DMS79 (cell line): ENCODE data around the gene PSENEN.
A peak's percentile ranks its signal among the peaks of the same experiment; 100 is the strongest.
"Not testable (repeated sequence)": the region's sequence is repeated elsewhere in the genome, so short reads cannot be mapped to it uniquely, and the experiment has no call there.

ENCODE experiments used
- DNase-seq: peaks from one replicate; lab custom pipeline; 2025; lab: John Stamatoyannopoulos, UW

PSENEN gene

DNA sequence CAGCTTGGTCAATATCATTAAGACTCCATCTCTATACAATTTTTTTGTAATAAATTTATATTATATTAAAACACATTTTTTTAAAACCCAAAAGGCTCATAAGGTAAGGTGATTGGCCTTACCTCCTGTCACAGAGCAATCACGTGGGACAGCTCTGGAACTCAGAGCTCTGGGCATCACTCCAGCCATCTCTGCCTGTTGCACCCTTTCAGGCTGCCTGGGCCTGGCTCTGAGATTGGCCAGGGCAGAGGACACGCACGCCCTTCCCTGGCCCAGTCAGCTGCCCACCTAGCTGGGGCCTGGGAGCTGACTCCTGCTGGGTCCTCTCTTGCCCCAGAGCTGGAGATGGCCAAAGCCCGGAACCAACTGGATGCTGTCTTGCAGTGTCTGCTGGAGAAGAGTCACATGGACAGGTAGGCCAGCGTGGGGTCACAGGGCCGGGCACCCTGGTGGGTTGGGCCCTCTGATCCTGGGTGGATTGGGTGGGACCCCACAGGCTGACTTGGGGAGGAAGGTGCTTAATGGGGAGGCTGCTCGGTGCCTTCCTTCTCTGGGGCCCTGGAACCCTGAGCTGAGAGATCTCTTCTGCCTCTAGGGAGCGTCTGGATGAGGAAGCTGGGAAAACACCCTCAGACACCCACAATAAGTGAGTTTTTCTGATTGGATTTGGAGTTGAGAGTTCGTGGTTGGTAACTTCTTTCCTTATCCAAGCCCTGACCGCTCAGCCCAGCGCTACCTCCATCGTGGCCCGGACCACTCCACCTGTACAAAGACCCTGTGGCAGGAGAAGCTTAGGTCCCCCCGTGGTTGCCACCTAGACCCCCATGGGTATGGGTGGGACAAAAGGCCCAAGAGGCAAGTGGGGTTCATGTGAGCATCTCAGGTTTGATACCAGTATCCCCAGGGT is 6.6 kb downstream of the PSENEN start:
- no peak for DNase-seq

DNA sequence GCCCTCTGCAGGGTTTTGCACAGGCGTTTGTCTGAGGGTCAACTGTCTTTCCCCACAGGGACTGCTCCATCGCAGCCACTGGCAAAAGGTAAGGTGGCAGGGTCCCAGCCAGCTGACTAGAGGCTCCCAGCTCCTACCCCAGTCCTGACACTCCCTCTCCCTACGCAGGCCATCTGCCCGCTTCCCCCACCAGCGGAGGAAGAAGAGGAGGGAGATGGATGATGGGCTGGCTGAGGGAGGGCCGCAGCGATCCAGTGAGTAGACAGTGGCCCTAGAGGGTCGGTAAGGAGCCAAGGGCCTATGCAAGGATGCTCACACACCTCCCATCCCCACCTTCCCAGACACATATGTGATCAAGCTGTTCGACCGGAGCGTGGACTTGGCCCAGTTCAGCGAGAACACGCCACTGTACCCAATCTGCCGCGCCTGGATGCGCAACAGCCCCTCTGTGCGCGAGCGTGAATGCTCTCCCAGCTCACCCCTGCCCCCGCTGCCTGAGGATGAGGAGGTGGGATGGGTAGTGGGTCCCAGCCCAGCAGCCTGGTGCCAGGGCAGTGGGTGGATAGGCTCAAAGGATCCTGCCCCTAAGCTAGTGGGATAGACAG is 7.4 kb downstream of the PSENEN start:
- no peak for DNase-seq

DNA sequence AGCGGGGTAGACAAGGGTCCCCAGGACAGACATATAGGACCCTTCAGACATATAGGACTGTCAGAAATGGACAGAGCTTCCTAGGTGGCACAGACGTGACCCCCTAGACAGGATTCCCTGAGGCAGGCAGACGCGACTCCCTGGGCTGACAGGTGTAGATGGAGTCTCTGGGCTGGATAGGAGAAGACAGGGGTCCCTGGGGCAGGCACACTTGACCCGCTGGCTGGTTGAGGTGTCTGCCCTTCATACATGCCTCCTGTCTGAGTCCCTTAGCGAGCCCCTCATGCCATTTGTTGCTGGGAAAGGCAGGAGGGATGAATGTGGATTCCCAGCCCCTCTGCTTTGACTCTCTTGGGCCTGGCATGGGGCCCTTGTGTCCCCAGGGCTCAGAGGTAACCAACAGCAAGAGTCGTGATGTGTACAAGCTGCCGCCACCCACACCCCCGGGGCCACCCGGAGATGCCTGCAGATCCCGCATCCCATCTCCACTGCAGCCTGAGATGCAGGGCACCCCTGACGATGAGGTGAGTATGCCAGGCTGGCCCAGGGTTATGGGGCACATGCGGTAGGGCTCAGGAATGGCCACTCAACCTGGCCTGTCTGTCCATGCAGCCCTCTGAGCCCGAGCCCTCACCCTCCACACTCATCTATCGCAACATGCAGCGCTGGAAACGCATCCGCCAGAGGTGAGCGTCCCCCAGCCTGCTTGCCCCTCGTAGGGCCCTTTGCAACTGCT is 8.4 kb downstream of the PSENEN start:
- no peak for DNase-seq

DNA sequence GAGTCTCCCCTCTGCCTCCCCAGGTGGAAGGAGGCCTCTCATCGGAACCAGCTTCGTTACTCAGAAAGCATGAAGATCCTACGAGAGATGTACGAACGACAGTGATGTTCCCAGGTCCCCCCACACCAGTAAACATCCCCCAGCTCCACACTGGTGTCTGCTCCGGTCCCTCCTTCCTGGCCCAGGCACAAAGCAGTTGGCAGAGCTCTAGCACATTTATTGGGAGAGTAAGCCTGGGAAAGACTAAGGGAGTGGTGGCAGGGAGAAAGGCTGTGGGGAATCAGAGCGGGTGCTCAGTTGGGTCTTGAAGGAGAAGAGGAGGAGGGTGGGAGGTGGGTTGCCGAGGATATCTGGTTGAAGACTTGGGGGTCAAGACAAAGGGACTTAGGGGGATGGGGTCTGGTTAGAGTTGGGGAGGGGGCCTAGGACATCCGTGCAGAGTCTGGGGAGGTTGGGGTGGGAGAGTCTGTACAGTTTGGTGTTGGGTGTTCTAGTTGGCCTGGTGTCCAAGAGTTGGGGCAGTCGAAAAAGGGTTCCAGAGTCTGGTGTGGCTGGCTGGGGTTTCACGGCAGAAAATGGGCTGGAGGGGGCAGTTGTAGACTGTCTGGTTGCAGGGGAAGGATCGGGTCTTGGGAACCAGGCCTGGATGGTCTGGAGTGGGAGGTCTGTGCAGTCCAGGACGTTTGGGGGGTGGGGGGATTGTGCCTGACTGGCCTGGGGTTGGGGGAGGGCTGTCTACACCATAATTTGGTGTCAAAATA is 9.1 kb downstream of the PSENEN start:
- no peak for DNase-seq

DNA sequence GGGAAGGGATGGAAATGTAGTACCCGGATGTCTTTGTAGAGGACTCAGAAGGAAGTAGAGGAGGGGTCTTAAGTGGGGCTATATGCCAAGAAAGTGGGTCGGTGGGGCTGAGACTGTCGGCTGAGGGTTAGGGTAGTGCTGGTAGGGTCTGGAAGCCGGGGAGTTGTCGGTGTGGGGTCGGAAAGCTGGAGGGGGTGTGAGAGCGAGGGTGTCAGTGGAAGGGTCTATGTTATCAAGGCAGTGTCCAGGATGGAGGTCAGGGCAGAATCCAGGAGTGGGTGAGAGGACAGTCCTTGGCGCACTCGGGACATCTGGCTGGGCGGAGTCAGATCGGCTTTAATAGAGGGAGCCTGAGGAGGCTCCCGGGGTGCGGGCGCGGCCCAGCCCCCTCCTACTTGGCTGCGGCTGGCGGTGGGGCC is 9.7 kb downstream of the PSENEN start:
- no peak for DNase-seq

DNA sequence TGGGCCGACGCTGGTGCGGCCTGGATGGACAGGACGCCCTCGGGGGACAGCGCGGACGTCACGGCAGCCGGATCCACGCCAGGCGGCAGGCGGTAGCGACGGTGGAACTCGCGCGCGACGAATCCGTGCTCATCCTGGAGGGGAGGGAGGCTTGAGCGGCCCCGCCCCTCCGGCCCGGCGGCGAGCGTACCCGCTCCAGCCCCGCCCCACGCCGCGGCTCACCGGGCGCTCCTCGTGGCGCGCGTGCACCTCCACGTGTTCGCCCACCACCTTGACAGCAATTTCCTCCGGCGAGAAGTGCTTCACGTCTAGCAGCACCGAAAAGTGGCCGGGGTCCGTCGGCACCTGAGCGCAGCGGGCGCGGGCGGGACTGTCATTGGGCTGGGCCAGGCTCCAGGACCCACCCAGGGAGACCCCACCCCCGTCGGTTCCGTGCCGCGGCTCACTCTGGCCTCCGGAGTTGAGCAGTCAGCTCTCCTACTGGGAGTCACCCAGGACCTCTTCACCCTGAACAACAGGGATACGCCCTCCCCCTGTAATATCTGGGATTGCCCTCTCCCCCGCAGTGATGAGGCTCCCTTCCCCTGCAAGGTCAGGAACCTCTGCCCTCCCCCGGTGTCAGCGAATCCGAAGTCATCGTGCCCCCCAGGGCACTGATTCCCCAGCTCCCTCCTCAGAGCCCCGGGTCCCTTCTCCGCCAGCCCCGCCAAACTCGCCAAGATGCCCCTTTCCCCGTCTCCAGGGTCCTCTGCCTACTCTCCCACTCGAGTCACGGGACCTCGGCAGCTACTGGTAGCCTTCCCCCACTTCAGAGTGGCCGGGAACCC is 10.3 kb downstream of the PSENEN start:
- no peak for DNase-seq

DNA sequence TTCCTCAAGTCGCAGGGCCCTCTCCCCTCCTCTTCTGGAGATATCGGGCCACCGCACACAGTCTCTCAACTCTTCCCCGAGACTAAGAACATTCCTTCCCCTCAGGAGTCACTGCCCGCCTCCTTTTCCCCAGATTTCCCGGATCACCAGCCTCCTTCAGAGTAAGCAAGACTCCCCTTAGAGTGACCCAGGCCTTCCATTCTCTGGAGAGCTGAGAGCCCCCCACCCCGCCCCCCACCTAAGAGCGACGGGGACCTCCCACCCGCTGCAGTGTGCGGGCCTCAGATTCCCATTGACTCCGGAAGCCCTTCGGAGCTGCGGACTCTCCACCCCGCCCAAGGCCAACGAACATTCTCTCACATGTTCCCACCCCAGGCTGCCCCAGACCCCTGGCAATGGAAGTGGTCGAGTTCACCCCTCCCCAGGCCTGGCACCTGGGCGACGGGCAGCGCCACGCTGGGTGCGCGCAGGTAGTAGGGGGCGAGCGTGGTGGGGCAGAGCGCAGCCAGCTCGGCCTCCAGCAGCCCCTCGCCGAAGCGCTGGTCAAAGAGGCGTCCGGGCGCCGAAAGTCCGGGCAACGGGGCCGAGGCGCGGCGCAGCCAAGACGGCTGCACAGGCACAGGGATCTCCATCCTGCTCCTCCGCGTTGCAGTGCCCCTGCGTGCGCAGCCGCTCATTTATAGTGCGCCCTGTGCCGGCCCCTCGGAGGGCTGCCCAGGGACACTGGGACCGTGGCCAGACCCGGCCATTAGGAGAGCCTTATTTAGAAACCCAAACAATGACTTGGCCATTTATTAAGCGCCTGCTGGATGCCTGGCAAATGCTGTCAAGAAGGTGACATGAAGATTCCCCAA is 11.2 kb downstream of the PSENEN start, which contains the start of gene HSPB6:
Gene HSPB6 (minus strand): TSS at position 653 of the 854 bp plus-strand sequence. CDS start 21 bp downstream, at position 632.
- no peak for DNase-seq

DNA sequence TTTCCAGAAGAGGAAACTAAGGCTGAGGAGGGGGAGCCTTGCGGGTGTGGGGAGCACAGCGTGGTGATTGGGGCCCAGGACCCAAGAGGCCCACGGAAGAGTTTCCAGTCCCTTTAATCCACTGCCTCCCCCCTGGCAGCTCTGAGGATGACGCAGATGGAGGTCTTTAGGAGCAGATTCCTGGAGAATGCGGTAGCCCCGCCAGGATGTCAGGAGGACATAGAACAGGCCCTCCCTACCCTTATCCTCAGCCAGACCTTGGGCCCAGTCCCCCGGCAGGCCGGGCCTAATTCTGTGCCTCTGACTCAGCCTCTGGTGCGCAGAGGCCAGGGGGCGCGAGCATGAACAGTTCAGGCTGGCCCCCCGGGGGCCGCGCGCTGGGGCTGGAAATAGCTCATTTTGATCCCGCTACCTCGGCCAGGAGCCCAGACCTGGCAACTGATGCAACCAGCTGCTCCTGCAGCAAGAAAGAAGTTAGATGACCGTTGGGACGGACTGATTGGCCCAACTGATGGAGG is 11.8 kb downstream of the PSENEN start:
- no peak for DNase-seq

DNA sequence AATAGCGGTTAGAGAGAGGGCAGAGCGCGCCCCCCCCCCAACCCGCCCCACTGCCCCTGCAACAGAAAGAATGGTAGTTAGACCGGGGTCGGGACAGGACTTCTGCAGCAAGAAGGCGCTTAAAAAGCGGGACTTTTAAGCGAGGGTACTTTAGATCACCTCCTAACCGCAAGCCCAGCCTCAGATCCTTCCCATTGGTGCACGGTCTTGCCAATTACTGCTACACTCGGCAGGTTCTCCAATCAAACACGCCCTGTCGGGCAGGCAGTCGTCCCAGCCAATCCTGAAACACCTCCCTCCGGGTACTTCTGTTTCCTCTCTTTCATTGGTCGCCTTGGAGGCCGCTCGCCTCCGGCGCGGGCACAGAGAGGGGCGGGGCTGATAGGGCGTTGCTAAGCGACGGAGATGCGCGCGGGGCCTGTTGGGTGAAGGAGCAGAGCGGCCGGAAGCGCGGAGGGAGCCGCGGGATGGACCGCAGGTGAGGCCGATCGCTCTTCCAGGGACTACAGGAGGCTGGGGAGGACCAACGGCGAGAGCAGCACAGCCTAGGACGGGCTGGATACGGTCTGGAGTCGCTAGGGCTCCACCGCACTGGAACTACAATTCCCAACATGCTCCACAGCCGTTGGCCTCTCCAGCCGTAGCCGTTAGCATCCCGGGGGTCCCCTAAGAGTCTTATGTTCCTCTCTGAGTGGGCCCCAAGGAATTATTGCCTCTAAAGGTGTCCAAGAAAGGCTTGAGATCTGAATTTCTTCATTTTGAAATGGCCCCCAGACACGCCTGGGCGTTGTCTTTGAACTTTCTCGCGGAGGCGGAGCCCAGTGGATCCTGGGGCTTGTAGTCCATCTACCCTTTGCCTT is 12.5 kb downstream of the PSENEN start, which contains the start of gene PROSER3:
Gene PROSER3 (plus strand): TSS at position 428 of the 860 bp plus-strand sequence. CDS start 40 bp downstream, at position 468.
- peak; percentile 99 for DNase-seq

DNA sequence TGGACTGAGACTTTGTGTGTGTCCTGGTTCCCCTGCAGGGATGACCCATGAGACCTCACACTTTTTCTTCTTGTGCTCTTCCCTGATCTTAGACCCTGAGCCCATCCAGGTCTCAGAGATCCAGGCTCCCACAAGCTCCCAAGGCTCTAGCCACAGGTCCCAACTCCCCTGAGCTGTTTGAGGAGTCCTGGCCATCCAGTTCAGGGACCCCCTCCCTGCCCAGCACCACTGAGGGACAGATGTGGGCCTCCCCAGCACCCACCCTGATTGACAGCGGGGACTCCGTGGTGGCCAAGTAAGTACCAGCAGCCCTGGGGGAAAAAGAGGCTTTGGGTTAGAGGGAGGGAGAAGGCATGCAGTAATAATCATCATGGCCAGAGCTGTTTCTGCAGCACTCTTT is 14.2 kb downstream of the PSENEN start:
- no peak for DNase-seq

DNA sequence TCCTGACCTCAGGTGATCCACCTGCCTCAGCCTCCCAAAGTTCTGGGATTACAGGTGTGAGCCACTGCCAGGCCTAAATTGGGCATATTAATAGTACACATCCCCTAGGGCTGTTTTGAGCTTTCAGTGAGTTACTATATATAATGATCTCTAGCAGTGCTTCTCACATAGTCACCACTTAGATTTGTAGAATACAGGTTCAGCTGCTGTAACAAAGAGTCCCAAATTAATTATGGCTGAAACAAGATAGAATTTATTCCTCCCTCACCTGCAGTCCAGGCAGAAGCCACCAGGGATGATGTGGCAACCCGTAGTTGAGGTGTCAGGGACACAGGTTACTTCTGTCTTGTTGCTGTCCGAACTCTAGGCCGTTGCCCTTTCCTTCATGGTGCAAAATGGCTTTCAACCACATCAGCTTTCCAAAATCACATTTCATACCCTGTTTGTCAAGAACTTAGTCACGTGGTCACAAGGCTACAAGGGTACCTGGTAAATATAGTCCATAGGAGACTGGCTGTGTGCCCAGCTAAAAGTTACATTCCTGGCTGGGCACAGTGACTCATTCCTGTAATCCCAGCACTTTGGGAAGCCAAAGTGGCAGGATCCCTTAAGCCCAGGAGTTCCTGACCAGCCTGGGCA is 15.4 kb downstream of the PSENEN start:
- no peak for DNase-seq

DNA sequence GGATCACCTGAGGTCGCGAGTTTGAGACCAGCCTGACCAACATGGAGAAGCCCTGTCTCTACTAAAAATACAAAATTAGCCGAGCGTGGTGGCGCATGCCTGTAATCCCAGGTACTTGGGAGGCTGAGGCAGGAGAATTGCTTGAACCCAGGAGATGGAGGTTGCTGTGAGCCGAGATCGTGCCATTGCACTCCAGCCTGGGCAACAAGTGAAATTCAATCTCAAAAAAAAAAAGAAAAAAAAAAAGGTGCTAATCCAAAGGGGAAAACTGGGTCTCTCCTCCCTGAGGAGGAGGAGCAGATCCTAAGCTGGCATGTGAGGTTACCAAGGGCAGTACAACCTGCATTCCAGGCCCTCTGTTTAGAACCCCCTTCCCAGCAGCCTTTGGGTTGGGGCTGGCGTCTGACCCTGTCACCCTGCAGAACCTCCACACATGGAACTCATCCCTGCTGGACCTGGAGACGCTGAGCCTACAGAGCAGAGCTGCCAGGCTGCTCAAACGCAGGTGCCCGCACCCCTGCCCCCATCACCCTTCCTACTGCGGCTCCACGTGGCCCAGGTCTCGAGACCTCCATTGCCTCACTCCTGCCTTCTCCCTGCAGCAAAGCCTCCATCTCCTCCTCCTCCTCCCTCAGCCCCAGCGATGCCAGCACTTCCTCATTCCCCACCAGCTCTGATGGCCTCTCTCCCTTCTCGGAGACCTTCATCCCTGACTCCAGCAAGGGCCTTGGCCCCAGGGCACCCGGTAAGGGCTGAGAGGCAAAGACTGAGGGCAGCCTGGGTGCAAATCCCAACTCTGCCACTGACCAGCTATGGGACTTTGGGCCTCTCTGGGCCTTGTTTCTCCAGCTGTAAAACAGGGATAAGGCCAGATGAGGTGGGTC is 19.2 kb downstream of the PSENEN start:
- DNase-seq: no peak

DNA sequence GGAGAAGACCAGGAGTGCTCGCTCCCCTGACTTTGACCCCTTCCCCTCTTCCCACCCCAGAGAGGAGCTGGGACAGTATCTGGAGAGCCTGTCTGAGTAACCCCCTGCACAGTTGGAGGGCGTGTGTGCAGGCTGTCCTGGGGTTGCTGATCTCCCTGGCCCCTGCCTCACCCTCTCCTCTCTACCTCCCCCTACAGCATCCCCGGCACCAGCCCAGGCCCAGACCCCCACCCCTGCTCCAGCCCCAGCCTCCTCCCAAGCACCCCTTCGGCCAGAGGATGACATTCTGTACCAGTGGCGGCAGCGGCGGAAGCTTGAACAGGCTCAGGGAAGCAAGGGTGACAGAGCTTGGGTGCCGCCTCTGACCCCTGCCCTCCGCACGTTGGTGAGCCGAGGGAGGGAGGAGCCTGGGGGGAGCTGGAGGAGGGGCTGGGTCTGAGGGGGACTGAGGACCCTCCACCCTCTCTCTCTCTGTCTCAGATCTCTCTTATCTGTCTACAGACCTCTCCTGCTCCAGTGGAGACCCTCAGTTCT is 21.2 kb downstream of the PSENEN start:
- DNase-seq: no peak

DNA sequence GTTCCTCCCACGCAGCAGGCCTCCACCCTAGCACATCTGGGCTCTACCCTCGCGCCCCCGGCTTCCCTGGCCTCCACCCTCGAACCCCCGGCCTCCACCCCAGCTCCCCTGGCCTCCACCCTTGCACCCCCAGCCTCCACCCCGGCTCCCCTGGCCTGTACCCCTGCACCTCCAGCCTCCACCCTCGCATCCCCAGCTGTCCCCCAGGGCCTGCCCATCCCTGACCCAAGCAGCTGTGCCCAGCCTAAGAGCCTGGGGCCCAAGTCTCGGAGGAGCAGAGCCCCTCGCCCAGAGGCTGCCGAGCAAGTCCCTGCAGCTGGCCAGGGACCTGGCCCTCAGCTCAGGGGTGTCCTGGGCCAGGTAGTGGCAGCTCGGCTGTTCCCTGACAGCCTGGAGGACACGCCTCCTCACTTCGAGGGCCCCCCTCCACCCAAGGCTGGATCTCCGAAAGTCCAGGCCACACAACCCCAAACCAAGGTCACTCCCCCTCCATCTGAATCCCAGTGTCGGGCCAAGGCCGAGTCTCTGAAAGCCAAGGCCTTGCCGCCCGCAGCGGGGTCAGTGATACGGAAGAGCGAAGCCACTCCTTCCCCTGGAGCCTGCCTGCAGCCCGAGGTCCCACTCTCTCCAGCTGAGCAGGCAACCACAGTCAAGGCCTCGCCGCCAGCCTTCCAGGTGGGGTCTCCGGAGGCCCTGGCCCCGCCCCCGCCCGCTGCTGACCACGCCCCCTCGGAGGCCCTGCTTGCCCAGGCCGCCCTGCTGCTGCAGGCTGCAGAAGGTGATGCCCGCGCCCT is 22.0 kb downstream of the PSENEN start:
- no peak for DNase-seq

DNA sequence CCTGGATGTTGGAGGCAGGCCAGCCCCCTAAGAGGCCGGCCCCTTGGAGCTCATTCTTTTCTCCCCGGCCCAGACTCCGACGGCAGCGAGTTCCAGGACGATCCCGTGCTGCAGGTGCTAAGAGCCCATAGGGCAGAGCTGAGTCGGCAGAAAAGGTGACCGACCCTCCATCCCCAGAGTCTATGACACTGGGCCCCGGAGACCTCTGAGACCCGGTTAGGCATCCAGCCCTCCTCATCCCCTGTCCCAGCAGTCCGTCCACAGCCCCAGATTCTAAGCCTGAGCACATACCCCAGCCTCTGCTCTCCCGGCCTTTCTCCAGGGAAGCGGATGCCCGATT is 22.6 kb downstream of the PSENEN start:
- DNase-seq: no peak

DNA sequence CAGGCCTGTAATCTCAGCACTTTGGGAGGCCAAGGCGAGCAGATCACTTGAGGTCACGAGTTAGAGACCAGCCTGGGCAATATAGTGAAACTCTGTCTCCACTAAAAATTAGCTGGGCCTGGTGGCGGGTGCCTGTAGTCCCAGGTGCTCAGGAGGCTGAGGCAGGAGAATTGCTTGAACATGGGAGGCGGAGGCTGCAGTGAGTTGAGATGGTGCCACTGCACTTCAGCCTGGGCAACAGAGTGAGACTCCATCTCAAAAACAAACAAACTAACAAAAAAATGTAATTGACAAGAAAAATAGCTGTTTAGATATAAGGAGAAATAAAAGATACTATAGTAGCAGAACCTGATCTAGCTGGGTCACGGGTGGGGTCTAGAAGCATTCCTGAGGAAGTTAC is 26.9 kb downstream of the PSENEN start:
- not testable (repeated sequence) for DNase-seq
